Measurements from ENCODE around the gene MICAL3. TPM values are rescaled to one million over a fixed set of nuclear protein-coding genes. Genes with fewer than 3 reads are reported as not detected.

Gene MICAL3
- total RNA-seq, 1 donor from 2014 or later = 54.8 TPM

DNA sequence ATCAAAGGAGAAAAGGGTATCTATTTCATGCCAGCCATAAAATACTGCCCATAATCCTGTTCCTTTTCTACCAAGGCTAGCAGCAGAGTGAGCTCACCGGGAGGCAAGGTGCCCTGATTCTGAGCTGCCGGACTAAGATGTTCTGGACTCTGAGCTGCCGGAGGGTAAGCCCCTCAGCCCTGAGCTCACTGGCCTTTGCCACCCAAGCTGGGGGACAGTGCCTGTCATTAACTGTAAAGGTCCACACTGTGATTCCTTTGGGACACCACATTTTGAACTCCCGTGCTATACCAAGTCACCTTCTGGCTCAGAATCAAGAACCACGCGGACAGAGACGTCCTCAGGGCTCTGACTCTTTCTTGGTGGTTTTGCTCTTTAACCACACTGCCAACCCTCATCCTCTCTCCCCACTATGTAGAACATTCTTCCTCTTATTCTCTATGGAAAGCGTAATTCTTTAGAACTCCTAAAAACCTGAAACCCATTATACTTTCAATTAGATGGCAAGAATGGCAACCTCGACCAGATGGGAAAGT lies 161.6 kb downstream of the MICAL3 start:
- Mint-ChIP-seq H3K9me3 (ENCODE audit: low read depth) (no peaks in the 10 kb centered on the region), H3K27me3 (no peaks in the 10 kb centered on the region), H3K4me3 (ENCODE audit: low read depth) (no peak overlapping the region), H3K27ac (no peak overlapping the region), H3K36me3 (ENCODE audit: insufficient read depth) (no peaks in the 10 kb centered on the region), H3K4me1 (ENCODE audit: low read depth) (no peaks in the 10 kb centered on the region)
- DNase-seq (ENCODE audit: low spot score, unreplicated experiment) = no peak
- TF ChIP-seq, protein P1, sequence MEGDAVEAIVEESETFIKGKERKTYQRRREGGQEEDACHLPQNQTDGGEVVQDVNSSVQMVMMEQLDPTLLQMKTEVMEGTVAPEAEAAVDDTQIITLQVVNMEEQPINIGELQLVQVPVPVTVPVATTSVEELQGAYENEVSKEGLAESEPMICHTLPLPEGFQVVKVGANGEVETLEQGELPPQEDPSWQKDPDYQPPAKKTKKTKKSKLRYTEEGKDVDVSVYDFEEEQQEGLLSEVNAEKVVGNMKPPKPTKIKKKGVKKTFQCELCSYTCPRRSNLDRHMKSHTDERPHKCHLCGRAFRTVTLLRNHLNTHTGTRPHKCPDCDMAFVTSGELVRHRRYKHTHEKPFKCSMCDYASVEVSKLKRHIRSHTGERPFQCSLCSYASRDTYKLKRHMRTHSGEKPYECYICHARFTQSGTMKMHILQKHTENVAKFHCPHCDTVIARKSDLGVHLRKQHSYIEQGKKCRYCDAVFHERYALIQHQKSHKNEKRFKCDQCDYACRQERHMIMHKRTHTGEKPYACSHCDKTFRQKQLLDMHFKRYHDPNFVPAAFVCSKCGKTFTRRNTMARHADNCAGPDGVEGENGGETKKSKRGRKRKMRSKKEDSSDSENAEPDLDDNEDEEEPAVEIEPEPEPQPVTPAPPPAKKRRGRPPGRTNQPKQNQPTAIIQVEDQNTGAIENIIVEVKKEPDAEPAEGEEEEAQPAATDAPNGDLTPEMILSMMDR (IDR thresholded peaks at IDR 0.05; ENCODE audit: unreplicated experiment) = no peak

DNA sequence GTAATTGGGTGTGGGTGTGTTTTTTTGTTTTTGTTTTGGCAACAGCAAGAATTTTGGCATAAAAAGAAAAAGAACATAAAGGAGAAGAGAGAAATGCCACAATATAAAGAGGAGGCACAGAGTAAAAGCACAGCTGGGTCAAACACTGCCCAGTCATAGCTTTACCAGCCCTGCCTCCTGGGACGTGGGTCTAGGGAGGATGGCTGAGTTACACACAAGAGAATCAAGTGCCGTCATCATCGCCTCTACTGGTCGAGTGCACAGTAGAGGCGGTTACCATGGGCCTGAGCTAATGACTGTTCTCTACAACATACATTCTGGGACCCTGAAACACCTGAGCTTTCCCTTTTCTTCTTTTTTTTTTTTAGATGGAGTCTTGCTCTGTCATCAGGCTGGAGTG lies 162.5 kb downstream of the MICAL3 start:
- TF ChIP-seq, protein P1 (IDR thresholded peaks at IDR 0.05; ENCODE audit: unreplicated experiment) = no peak
- Mint-ChIP-seq H3K4me3 (ENCODE audit: low read depth) (no peak overlapping the region), H3K4me1 (ENCODE audit: low read depth) (peaks cover 5% of the 10 kb centered on the region), H3K27ac (no peak overlapping the region), H3K36me3 (ENCODE audit: insufficient read depth) (peaks cover 2% of the 10 kb centered on the region), H3K9me3 (ENCODE audit: low read depth) (no peaks in the 10 kb centered on the region), H3K27me3 (no peaks in the 10 kb centered on the region)
- DNase-seq (ENCODE audit: low spot score, unreplicated experiment) = no peak

DNA sequence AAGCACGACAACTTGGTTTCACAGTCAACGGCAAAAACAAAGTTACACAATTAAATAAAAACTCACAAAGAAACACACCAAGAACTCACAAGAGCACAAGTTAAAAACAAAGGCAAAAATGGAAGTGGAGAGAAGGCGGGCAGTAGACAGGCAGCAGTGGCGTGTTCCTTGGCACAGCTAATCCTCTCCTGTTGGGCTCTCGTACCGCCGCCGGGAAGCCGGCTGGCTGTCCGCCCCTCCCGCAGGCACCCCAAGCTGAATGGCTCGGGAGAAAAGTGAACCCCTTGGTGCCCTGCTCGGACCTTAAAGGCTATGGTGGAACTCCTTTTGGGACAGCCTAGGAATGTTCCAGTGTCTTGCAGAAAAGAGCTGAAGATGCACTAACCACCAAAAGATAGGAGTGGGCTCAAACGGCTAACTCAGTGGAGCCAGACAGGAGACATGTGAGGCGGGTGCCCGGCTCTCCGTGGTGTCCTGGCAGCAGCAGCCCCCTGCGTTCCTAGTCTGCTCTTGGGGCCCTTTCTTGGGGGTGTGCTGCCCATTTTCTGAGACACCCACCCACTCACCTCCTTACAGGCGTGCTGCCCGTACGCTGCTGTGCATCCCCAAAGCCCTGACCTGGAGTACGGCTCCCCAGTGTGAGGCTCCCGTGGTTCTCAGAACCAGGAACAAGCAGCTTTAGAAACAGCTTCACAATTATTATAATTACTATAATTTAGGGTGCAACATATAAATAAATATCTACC lies 164.0 kb downstream of the MICAL3 start:
- TF ChIP-seq, protein P1 (IDR thresholded peaks at IDR 0.05; ENCODE audit: unreplicated experiment) = no peak
- Mint-ChIP-seq H3K36me3 (ENCODE audit: insufficient read depth) (peaks cover 2% of the 10 kb centered on the region), H3K9me3 (ENCODE audit: low read depth) (no peaks in the 10 kb centered on the region), H3K4me3 (ENCODE audit: low read depth) (no peak overlapping the region), H3K27me3 (no peaks in the 10 kb centered on the region), H3K27ac (no peak overlapping the region), H3K4me1 (ENCODE audit: low read depth) (peaks cover 5% of the 10 kb centered on the region)
- no peak for DNase-seq (ENCODE audit: low spot score, unreplicated experiment)

DNA sequence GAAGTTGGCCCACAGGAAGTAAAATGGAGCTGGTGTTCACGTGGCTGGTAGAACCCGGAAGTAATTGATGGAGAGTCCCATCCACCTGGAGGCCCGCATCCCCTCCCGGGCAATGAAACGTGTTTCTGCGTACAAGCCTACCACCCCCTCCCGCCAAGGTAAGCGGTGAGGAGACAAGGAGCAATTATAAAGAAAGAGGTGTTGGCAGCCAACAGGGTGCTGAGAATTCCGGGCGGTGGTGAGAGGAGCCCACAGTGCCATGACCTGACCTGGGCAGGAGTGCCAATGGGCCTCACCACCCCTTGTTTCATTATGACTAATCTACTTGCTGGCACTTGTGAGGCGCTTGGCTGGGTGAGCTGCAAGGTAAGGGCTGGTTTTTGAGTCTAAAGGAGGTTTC lies 166.3 kb downstream of the MICAL3 start:
- H3K9me3 Mint-ChIP-seq (ENCODE audit: low read depth) = no peaks in the 10 kb centered on the region

DNA sequence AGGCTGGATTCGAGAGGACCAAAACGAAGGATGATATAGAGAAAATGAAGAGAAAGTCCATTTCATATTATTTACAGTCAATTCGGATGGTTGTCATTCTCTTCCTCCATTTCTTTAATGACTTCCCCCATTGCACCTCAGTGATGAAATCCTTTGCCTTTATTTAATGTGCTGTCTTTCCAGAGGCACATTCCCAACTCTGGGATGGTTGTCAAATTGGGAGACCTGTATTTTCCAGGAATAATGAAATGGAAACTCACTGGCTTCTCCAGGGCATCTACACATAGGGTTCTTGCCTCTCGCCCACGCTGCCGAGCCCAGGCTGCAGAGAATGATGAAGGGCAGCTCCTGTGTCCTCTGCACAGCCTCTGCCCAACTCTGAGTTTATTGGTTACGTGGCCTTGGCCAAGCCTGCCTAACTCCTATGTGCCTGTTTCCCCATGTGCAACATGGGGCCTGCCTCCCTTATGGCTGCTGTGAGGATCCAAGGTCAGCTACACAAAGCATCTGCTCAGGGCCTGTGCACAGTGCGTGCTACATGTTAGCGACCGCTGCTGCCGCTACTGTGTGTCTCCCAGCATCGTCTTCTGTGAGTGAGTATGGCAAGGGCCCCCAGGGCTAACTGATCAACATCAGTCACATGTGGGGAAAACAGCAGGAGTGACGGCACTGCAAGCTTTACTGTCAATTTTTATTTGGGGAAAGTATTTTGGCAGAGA lies 168.6 kb downstream of the MICAL3 start:
- TF ChIP-seq, protein P1 (IDR thresholded peaks at IDR 0.05; ENCODE audit: unreplicated experiment) = no peak
- peaks cover 5% of the 10 kb centered on the region for H3K4me1 Mint-ChIP-seq (ENCODE audit: low read depth)
- no peak overlapping the region for H3K27ac Mint-ChIP-seq
- no peaks in the 10 kb centered on the region for H3K27me3 Mint-ChIP-seq
- DNase-seq (ENCODE audit: low spot score, unreplicated experiment) = no peak
- H3K9me3 Mint-ChIP-seq (ENCODE audit: low read depth) = no peaks in the 10 kb centered on the region
- no peak overlapping the region for H3K4me3 Mint-ChIP-seq (ENCODE audit: low read depth)
- peaks cover 2% of the 10 kb centered on the region for H3K36me3 Mint-ChIP-seq (ENCODE audit: insufficient read depth)

More for the DNA sequence above, 166.3 kb downstream of the MICAL3 start:
- DNase-seq (ENCODE audit: low spot score, unreplicated experiment) = no peak
- H3K27ac Mint-ChIP-seq = peak overlapping the region; percentile 56
- TF ChIP-seq, protein P1 (IDR thresholded peaks at IDR 0.05; ENCODE audit: unreplicated experiment) = no peak
- H3K4me1 Mint-ChIP-seq (ENCODE audit: low read depth) = peaks cover 5% of the 10 kb centered on the region
- H3K27me3 Mint-ChIP-seq = no peaks in the 10 kb centered on the region
- H3K4me3 Mint-ChIP-seq (ENCODE audit: low read depth) = no peak overlapping the region
- peaks cover 2% of the 10 kb centered on the region for H3K36me3 Mint-ChIP-seq (ENCODE audit: insufficient read depth)
